ENCODE data around the gene TTC34.

TTC34 gene

DNA sequence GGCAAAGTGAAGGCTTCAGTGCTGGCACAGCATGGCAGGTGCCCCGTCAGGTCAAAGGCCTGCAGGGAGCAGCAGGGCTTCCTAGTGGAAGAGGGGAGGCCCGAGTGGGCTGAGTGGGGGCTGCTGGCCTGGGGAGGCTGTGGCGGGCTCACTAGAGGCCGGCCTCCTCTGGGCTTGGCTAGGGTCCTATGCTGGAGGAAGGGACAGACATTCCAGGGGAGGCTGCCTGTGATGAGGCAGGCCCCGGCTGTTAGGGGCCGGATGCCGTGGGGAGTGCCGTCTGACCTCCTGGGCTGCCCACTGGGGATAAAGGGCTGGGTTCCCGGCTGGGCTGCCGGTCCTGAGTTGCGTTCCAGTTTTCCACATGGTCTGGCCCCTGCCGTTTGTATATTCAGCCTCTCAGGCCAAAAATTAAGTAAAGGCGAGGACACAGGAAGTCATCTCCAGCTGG lies 193.8 kb downstream of the TTC34 start:
- FAIRE-seq (no peak), DNase-seq (ENCODE audit: low spot score) (no peak)

GRCh38 chr1:2606881-2607621 lies 194.4 kb downstream of the TTC34 start:
- DNase-seq (ENCODE audit: low spot score): no peak
- FAIRE-seq: no peak

DNA sequence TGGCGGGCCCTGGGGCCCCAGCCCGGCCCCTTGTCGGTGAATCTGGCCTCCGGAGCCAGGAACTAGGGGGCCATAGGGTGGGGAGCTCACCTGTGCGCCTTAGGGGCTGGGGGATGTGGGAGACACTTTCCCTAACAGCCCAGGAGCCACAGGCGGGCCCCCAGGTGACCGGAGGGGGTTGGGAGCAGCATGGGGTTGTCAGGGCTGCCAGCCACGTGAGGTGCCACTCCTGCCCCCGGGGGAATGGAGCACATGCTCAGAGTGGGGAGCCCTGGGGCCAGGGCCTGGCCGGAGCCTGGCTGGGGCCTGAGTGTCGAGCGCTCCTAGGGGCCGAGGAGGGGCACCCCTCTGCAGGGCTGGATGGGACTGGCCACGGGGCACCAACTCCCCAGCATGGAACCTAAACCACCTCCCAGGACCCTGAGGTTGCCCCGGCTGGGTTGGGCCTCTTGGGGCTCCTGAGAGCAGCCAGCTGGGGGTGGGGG lies 195.1 kb downstream of the TTC34 start:
- FAIRE-seq: no peak
- DNase-seq (ENCODE audit: low spot score): no peak

- FAIRE-seq (no peak), DNase-seq (ENCODE audit: low spot score) (no peak)
These were observed 195.7 kb downstream of the TTC34 start for GRCh38 chr1:2605509-2606395.

DNA sequence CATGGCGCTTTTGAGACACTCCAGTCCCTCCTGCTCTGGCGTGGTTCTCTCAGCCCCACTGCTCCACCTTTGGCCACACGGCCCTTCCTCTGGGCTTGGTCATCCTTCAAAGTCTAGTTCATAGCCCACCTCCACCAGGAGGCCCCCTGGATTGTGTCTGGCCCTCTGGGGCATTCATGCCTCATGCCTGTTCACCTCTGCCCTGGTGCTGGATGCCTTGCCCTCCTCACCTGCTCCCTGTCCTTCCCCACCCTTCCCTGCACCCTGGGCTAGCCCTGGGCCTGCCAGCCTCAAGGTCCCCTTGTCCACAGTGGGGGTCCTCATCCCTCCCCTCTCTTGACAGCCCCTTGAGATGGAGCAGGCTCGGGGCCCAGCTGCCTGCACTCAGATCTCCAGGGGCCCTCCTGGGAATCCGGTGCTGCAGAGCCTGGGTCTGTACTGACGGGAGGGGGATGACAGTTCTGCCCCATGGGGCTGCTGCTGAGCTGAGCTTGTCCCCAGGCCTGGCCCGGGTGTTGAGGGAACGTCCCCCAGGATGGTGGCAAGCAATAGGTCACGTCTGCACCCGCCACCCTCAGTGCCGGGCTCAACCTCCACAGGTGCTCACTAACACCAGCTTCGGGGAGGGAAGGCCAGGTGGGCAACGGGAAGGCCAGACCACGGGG lies 196.5 kb downstream of the TTC34 start:
- no peak for DNase-seq (ENCODE audit: low spot score)
- FAIRE-seq: no peak

GRCh38 chr1:2604156-2604843 lies 197.2 kb downstream of the TTC34 start:
- no peak for FAIRE-seq
- no peak for DNase-seq (ENCODE audit: low spot score)

GRCh38 chr1:2603521-2604155 lies 197.9 kb downstream of the TTC34 start:
- FAIRE-seq: no peak
- DNase-seq (ENCODE audit: low spot score): no peak

GRCh38 chr1:2602866-2603520 lies 198.5 kb downstream of the TTC34 start:
- no peak for DNase-seq (ENCODE audit: low spot score)
- no peak for FAIRE-seq

DNA sequence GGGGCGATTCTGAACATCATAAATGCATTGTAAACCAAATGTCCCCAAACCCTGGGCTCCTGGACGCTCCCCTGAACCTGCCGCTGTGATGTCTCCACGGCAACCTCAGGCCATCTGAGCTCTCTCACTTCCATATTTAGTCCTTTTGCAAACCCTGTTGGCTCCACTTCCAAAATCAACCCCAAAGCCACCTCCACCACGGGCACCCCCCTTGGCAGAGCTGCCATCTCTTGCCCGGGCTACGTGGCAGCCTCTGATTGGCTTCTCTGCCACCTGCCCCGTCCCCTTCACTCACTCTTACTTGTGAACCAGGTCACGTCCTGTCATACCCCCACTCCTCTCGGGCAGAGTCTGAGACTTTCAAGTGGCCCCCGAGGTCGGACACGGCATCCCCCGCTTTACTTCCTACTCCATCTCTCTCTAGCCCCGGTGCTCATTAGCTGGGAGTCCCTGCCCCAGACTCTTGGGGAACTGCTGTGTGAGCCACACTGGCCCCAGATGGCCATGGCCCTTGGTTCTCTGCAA lies 199.1 kb downstream of the TTC34 start:
- DNase-seq (ENCODE audit: low spot score): no peak
- FAIRE-seq: no peak

DNA sequence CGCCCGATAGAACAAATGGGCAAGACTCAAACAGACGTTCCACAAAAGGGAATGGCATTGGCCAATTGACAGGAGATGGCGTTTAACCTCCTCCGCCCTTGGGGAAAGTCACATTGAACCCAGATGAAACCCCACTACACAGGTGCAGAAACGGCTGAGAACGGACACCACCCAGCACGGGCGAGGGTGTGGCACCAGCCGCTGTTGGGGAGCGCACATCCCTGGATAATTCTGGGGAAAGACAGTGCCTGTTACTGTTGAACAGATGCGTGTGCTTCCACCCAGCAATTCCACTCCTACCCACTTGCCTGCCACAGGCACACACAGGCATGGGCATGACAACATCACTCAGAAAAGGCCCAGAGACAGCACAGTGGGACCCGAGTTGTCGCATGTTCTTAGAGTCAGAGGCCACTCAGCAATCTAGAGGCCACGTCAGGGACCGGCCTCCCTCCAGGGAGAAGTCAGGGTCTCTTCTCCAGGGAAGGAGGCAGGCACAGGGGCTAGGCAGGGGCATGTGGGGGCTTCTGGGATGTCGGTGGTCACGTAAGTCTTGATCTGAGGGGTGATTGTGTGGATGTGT lies 199.7 kb downstream of the TTC34 start:
- no peak for FAIRE-seq
- DNase-seq (ENCODE audit: low spot score): no peak

DNA sequence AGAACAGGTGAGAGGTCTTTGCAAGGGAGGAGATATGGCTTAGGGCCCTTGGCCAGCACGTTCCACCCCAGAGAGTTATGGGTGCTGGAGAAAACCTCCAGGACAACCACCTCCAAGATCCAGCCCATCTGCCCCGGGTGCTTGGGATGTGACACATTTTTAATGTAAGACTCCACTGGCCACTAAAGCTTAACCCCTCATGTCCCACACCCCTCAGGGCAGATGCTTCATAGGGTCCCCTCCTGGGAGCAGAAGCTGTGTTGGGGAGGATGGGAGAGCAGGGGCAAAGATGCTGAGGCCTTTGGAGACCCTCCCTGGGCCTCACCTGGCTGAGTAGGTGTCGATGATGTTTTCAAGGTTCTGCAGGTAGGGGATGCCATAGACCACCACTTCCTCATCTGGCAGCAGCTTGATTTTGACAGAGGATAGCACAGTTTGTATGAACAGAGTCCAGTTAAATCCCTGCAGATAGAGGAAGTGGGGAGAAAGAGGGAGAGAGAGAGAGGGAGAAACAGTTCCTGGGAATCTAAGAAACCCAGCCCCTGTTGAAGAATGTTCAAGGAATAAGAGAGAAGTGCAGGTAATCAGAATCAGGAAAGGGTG lies 203.1 kb downstream of the TTC34 start:
- FAIRE-seq (no peak), DNase-seq (ENCODE audit: low spot score) (no peak)

- no peak for DNase-seq (ENCODE audit: low spot score)
- FAIRE-seq: no peak
These were observed 203.8 kb downstream of the TTC34 start for GRCh38 chr1:2597441-2598328.

DNA sequence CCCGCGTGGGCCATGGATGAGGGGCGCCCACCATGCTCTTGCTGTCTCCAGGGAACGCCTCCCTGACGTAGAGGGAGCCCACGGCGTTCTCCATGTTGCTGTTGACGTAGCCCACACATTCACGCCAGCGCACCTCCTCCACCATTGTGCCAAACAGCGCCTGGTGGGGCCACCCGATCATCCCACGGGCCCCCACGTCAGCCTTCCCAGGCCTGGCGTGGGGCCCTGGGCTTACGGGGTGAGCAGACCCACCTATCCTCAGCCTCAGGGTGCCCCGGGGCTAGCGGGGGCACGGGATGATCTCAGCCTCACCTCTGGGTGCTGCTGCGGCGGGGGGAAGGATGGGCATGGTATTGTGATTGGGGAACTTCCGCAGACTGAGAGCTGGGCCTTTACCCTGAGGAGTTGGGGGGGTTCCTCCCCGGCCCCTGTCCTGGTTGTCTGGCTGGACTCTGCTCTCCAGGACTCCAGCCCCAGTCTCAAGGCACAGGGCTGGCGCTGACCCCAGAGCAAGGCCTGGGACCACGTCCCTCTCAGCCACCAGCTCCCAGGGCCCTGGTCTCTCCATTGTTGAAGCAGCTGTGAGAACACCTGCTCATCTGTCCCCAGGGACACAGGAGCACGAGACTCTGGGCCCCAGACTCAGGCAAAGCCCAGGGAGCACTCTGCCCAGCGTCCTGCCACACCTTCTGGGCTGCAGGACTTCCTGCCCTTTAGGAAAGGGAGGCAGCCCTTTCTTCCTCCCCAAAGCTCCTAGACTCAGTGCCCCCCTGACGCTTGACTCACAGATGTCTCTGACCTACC lies 204.8 kb downstream of the TTC34 start:
- no peak for DNase-seq (ENCODE audit: low spot score)
- no peak for FAIRE-seq

GRCh38 chr1:2595812-2596529 lies 205.5 kb downstream of the TTC34 start:
- DNase-seq (ENCODE audit: low spot score) (no peak), FAIRE-seq (no peak)

GRCh38 chr1:2595261-2595811 lies 206.2 kb downstream of the TTC34 start:
- FAIRE-seq (no peak), DNase-seq (ENCODE audit: low spot score) (no peak)

GRCh38 chr1:2594641-2595131 lies 206.8 kb downstream of the TTC34 start:
- DNase-seq (ENCODE audit: low spot score): no peak
- no peak for FAIRE-seq
